Activated CD4-positive, alpha-beta T cell treated with anti-CD3 and anti-CD28 coated beads for 36 hours (primary cell): ENCODE results near the gene SLC16A1. TPM values are rescaled to one million over a fixed set of nuclear protein-coding genes. Genes with fewer than 3 reads are reported as not detected.
"Not testable (repeated sequence)": the region's sequence is repeated elsewhere in the genome, so short reads cannot be mapped to it uniquely, and the experiment has no call there.

ENCODE experiments used
- ATAC-seq: fragments of 200-7000 bp; cut with Tn5 transposase; one replicate; pipeline ENCODE4 v1.10.0; 2021; ENCODE audit warnings: mild to moderate bottlenecking, moderate library complexity
- CTCF ChIA-PET: fragments of 350-600 bp; sonication (Branson Sonifier 250); formaldehyde crosslinking; loops from one replicate; lab custom pipeline; 2021; ENCODE audit warnings: antibody characterized with exemption; lab: Charles Lee
- POLR2A ChIA-PET: fragments of 350-600 bp; sonication (Branson Sonifier 250); formaldehyde crosslinking; loops from one replicate; lab custom pipeline; 2021; ENCODE audit warnings: antibody characterized with exemption, inconsistent platforms; lab: Charles Lee
- DNase-seq: peaks from one replicate; pipeline ENCODE4 v3.0.0-alpha.2; 2020
- H3K27ac Mint-ChIP-seq: one replicate; pipeline ENCODE4 v1.8.0; 2021; ENCODE audit warnings: mixed read lengths
- H3K27me3 Mint-ChIP-seq: one replicate; pipeline ENCODE4 v1.8.0; 2021; ENCODE audit warnings: mixed read lengths
- H3K36me3 Mint-ChIP-seq: one replicate; pipeline ENCODE4 v1.8.0; 2021; ENCODE audit warnings: low read depth, mixed read lengths
- H3K4me1 Mint-ChIP-seq: one replicate; pipeline ENCODE4 v1.8.0; 2021; ENCODE audit warnings: mixed read lengths
- H3K4me3 Mint-ChIP-seq: one replicate; pipeline ENCODE4 v1.8.0; 2021; ENCODE audit warnings: mild to moderate bottlenecking, moderate library complexity, mixed read lengths
- H3K9me3 Mint-ChIP-seq: one replicate; pipeline ENCODE4 v1.8.0; 2021; ENCODE audit warnings: low read depth, mixed read lengths
- intact Hi-C, 2 experiments: fragments of 100-400 bp; cut with DNase I in 1 of 2; cut with micrococcal nuclease in 1 of 2; formaldehyde crosslinking; loops; one replicate each; pipeline versions ENCODE4 v1.14.2 to v1.15.1; 2022 to 2024; cut with DNase I, micrococcal nuclease
- total RNA-seq, 2 experiments: library from RNA; stranded (reverse); gene quantifications; one replicate each; pipeline ENCODE4 v1.2.3, GENCODE V29; 2021

Gene SLC16A1
- total RNA-seq, 2 experiments from 2014 or later, result 70.0 to 70.4 TPM

- peaks cover 66% of the 10 kb centered on the region for H3K36me3 Mint-ChIP-seq
- H3K9me3 Mint-ChIP-seq, result no peaks in the 10 kb centered on the region
- H3K27ac Mint-ChIP-seq, result no peak overlapping the region
- H3K27me3 Mint-ChIP-seq, result no peaks in the 10 kb centered on the region
- H3K4me1 Mint-ChIP-seq, result peaks cover 46% of the 10 kb centered on the region
- no peak for ATAC-seq
- DNase-seq, result no peak
- ChIA-PET POLR2A (no interaction called here), CTCF (no interaction called here)
- intact Hi-C loops, result no loop called here
- H3K4me3 Mint-ChIP-seq, result no peak overlapping the region
These were observed 5.1 kb upstream of the SLC16A1 start for GRCh38 chr1:112961072-112961471.

GRCh38 chr1:112960384-112960783 is 4.4 kb upstream of the SLC16A1 start:
- Mint-ChIP-seq H3K36me3 (peaks cover 59% of the 10 kb centered on the region), H3K9me3 (no peaks in the 10 kb centered on the region), H3K4me1 (peaks cover 43% of the 10 kb centered on the region), H3K27me3 (no peaks in the 10 kb centered on the region), H3K27ac (no peak overlapping the region), H3K4me3 (no peak overlapping the region)
- ChIA-PET CTCF (no interaction called here), POLR2A (no interaction called here)
- ATAC-seq, result no peak
- DNase-seq, result no peak
- intact Hi-C loops, result no loop called here

GRCh38 chr1:112958236-112958635 is 2.2 kb upstream of the SLC16A1 start:
- CTCF ChIA-PET, result interaction anchor here (2.2 kb wide), 1 partner anchor 115 kb away, joined by 8 read pairs; the partner anchor contains the start of gene LRIG2
- DNase-seq, ATAC-seq, POLR2A ChIA-PET, H3K9me3 Mint-ChIP-seq, H3K27me3 Mint-ChIP-seq: not testable (repeated sequence)
- Mint-ChIP-seq H3K4me3 (peak overlapping the region; percentile 97), H3K4me1 (peaks cover 58% of the 10 kb centered on the region), H3K36me3 (peaks cover 65% of the 10 kb centered on the region), H3K27ac (peak overlapping the region; percentile 100)
- intact Hi-C loops, result loop anchor here (5.0 to 10.0 kb wide), 5 partner anchors 241 to 1799 kb away; partner anchors contain the start of genes RSBN1 (in 2 of the 2), AP4B1 (in 1 of the 2), CSDE1 (in 1 of the 2) and DCLRE1B (in 1 of the 2)

- CTCF ChIA-PET, result interaction anchor here (2.2 kb wide), 1 partner anchor 116 kb away, joined by 8 read pairs; the partner anchor contains the start of gene LRIG2
- intact Hi-C loops, result loop anchor here (1.0 to 10.0 kb wide), 13 partner anchors 52 to 1800 kb away; partner anchors contain the start of genes LRIG2 (in 2 of the 2), RSBN1 (in 2 of the 2), AP4B1 (in 1 of the 2) and CAPZA1 (in 1 of the 2)
- Mint-ChIP-seq H3K4me3 (peak overlapping the region; percentile 97), H3K27ac (peak overlapping the region; percentile 100), H3K36me3 (peaks cover 60% of the 10 kb centered on the region), H3K9me3 (no peaks in the 10 kb centered on the region), H3K27me3 (no peaks in the 10 kb centered on the region), H3K4me1 (peaks cover 56% of the 10 kb centered on the region)
- DNase-seq, result peak; percentile 73
- POLR2A ChIA-PET, result interaction anchor here (0.6 to 2.0 kb wide), 2 partner anchors 116 to 422 kb away, joined by 3 to 8 read pairs; partner anchors contain the start of gene LRIG2
- ATAC-seq, result peak; percentile 71
These were observed 1.3 kb upstream of the SLC16A1 start for GRCh38 chr1:112957133-112957812.

GRCh38 chr1:112956544-112957132 is 642 bp upstream of the SLC16A1 start:
- ChIA-PET CTCF (interaction anchor here (0.6 to 1.0 kb wide), 3 partner anchors 116 to 566 kb away, joined by 3 to 6 read pairs (median 5); partner anchors contain the start of gene LRIG2), POLR2A (interaction anchor here (1.3 to 2.0 kb wide), 2 partner anchors 21 to 116 kb away, joined by 4 to 8 read pairs; partner anchors contain the start of gene LRIG2)
- peak overlapping the region; percentile 100 for H3K27ac Mint-ChIP-seq
- intact Hi-C loops, result loop anchor here (1.0 to 10.0 kb wide), 18 partner anchors 52 to 1801 kb away; partner anchors contain the start of genes LRIG2 (in 2 of the 2), PPM1J (in 2 of the 2), RSBN1 (in 2 of the 2) and AP4B1 (in 1 of the 2)
- no peaks in the 10 kb centered on the region for H3K27me3 Mint-ChIP-seq
- peaks cover 60% of the 10 kb centered on the region for H3K36me3 Mint-ChIP-seq
- DNase-seq, result peak; percentile 61
- peak overlapping the region; percentile 97 for H3K4me3 Mint-ChIP-seq
- H3K9me3 Mint-ChIP-seq, result no peaks in the 10 kb centered on the region
- peak; percentile 8 for ATAC-seq
- peaks cover 55% of the 10 kb centered on the region for H3K4me1 Mint-ChIP-seq

- Mint-ChIP-seq H3K27ac (peak overlapping the region; percentile 100), H3K9me3 (no peaks in the 10 kb centered on the region), H3K4me1 (peaks cover 50% of the 10 kb centered on the region), H3K27me3 (no peaks in the 10 kb centered on the region), H3K36me3 (peaks cover 51% of the 10 kb centered on the region), H3K4me3 (peak overlapping the region; percentile 97)
- POLR2A ChIA-PET, result interaction anchor here (1.3 kb wide), 1 partner anchor 20 kb away, joined by 4 read pairs; no protein-coding TSS in a partner anchor
- CTCF ChIA-PET, result interaction anchor here (1.1 to 1.2 kb wide), 2 partner anchors 18 to 146 kb away, joined by 4 read pairs; no protein-coding TSS in a partner anchor
- DNase-seq (peak; percentile 83), ATAC-seq (peak; percentile 40)
- intact Hi-C loops, result loop anchor here (1.0 to 10.0 kb wide), 6 partner anchors 74 to 1802 kb away; partner anchors contain the start of genes RSBN1 (in 2 of the 2), AP4B1 (in 1 of the 2), CSDE1 (in 1 of the 2) and DCLRE1B (in 1 of the 2)
These were observed 837 bp downstream of the SLC16A1 start for GRCh38 chr1:112954945-112955772.

- Mint-ChIP-seq H3K27me3 (no peaks in the 10 kb centered on the region), H3K27ac (peak overlapping the region; percentile 100), H3K4me3 (peak overlapping the region; percentile 97), H3K9me3 (no peaks in the 10 kb centered on the region), H3K4me1 (peaks cover 46% of the 10 kb centered on the region), H3K36me3 (peaks cover 48% of the 10 kb centered on the region)
- ATAC-seq (no peak), DNase-seq (no peak)
- intact Hi-C loops, result loop anchor here (10.0 kb wide), 2 partner anchors 861 to 951 kb away; partner anchors contain the start of genes AP4B1 (in 1 of the 2), DCLRE1B (in 1 of the 2) and RSBN1 (in 1 of the 2)
- CTCF ChIA-PET, result interaction anchor here (0.8 to 1.9 kb wide), 5 partner anchors 17 to 145 kb away, joined by 3 to 10 read pairs (median 4); partner anchors contain the start of gene LRIG2
- POLR2A ChIA-PET, result interaction anchor here (0.6 kb wide), 2 partner anchors 774 to 1615 kb away, joined by 3 to 8 read pairs; no protein-coding TSS in a partner anchor
These were observed 1.9 kb downstream of the SLC16A1 start for GRCh38 chr1:112954017-112954650.

GRCh38 chr1:112950426-112950825 is 5.6 kb downstream of the SLC16A1 start:
- Mint-ChIP-seq H3K36me3 (peaks cover 35% of the 10 kb centered on the region), H3K4me1 (peaks cover 39% of the 10 kb centered on the region), H3K4me3 (no peak overlapping the region), H3K27me3 (no peaks in the 10 kb centered on the region), H3K9me3 (no peaks in the 10 kb centered on the region), H3K27ac (no peak overlapping the region)
- intact Hi-C loops, result loop anchor here (10.0 kb wide), 2 partner anchors 864 to 954 kb away; partner anchors contain the start of genes AP4B1 (in 1 of the 2), DCLRE1B (in 1 of the 2) and RSBN1 (in 1 of the 2)
- CTCF ChIA-PET, result no interaction called here
- POLR2A ChIA-PET, result no interaction called here
- ATAC-seq (no peak), DNase-seq (no peak)

- H3K27me3 Mint-ChIP-seq, result no peaks in the 10 kb centered on the region
- intact Hi-C loops, result no loop called here
- DNase-seq (no peak), ATAC-seq (no peak)
- H3K9me3 Mint-ChIP-seq, result no peaks in the 10 kb centered on the region
- H3K36me3 Mint-ChIP-seq, result peaks cover 19% of the 10 kb centered on the region
- no peak overlapping the region for H3K4me3 Mint-ChIP-seq
- no peak overlapping the region for H3K27ac Mint-ChIP-seq
- CTCF ChIA-PET, result interaction anchor here (0.6 kb wide), 1 partner anchor 126 kb away, joined by 3 read pairs; the partner anchor contains the start of gene LRIG2
- peaks cover 14% of the 10 kb centered on the region for H3K4me1 Mint-ChIP-seq
- POLR2A ChIA-PET, result interaction anchor here (0.6 kb wide), 1 partner anchor 263 kb away, joined by 5 read pairs; no protein-coding TSS in a partner anchor
These were observed 9.3 kb downstream of the SLC16A1 start for GRCh38 chr1:112946683-112947082.

GRCh38 chr1:112939810-112940209 is 16.2 kb downstream of the SLC16A1 start:
- intact Hi-C loops, result no loop called here
- ChIA-PET POLR2A (no interaction called here), CTCF (no interaction called here)
- no peak overlapping the region for H3K27ac Mint-ChIP-seq
- peaks cover 27% of the 10 kb centered on the region for H3K4me1 Mint-ChIP-seq
- ATAC-seq, result no peak
- no peak overlapping the region for H3K4me3 Mint-ChIP-seq
- DNase-seq, result no peak
- no peaks in the 10 kb centered on the region for H3K9me3 Mint-ChIP-seq
- no peaks in the 10 kb centered on the region for H3K27me3 Mint-ChIP-seq
- H3K36me3 Mint-ChIP-seq, result peaks cover 7% of the 10 kb centered on the region
